ENCODE measurements around the gene STK33. TPM values are rescaled to one million over a fixed set of nuclear protein-coding genes. Genes with fewer than 3 reads are reported as not detected.

Gene STK33
- total and polyA plus RNA-seq, 2 of the 13 experiments (the other 11 are each of a cell fraction or from before 2014, with no cell fraction given) = 2.7 to 12.6 TPM

- DNase-seq (ENCODE audit: low spot score) (no peak), FAIRE-seq (no peak), ATAC-seq (peak; percentile 62)
- CTCF ChIA-PET (ENCODE audit: low intra/inter-chr PET ratio, low total read pairs) = no interaction called here
- in situ Hi-C loops (cut with HindIII; ENCODE audit: extremely low pct_ligation_motif_present, low pct_unique_long_range_greater_than_20kb) = no loop called here
- intact Hi-C loops (cut with micrococcal nuclease; ENCODE audit: unreplicated experiment) = loop anchor here (10.0 kb wide), 1 partner anchor 213 kb away; a partner anchor contains a TSS
- TF ChIP-seq ZNF18 (CRISPR knock-in tag; IDR thresholded peaks at IDR 0.05; ENCODE audit: insufficient replicate concordance) = no peak
- TF ChIP-seq DBP (CRISPR knock-in tag; IDR thresholded peaks at IDR 0.05; ENCODE audit: not compliant biosample characterization) = no peak
- no peak for TF ChIP-seq ZSCAN25 (CRISPR knock-in tag; IDR thresholded peaks at IDR 0.05)
- no peak for TF ChIP-seq SP1 (IDR thresholded peaks at IDR 0.05)
- TF ChIP-seq SP1 (CRISPR knock-in tag; IDR thresholded peaks at IDR 0.05) = no peak
- TF ChIP-seq ZBTB2 (CRISPR knock-in tag; IDR thresholded peaks at IDR 0.05; ENCODE audit: low read depth) = no peak
- TF ChIP-seq HMG20B (CRISPR knock-in tag; conservative IDR thresholded peaks at IDR 0.05) = no peak
- no peak overlapping the region for H3K4me3 ChIP-seq (replicated peaks in 1 of 3; ENCODE audit: insufficient read depth in 1 of 3, low read depth in 2 of 3, low read length in 3 of 3)
- no peaks in the 10 kb centered on the region for H3K9me3 ChIP-seq (ENCODE audit: low read length)
- H3K27me3 ChIP-seq (ENCODE audit: control insufficient read depth in 1 of 2, insufficient read depth in 2 of 2, low read length in 2 of 2) = no peaks in the 10 kb centered on the region; a peak in 1 of 5 replicates
- H2AFZ ChIP-seq (ENCODE audit: low read length) = no peak overlapping the region
- H3K36me3 ChIP-seq (replicated peaks in 1 of 2; ENCODE audit: control insufficient read depth in 1 of 2, insufficient read depth in 2 of 2, low read length in 2 of 2) = no peaks in the 10 kb centered on the region
- no peak overlapping the region for H3K9ac ChIP-seq (ENCODE audit: insufficient read depth, low read depth, low read length)
- no peak overlapping the region for H3K27ac ChIP-seq (ENCODE audit: extremely low read length, insufficient read depth, low read length)
- peaks cover 6% of the 10 kb centered on the region for H3K4me1 ChIP-seq (ENCODE audit: insufficient read depth, low read length)
- POLR2A ChIA-PET = no interaction called here
- no TSS peak for BruUV-seq (replicated peaks)
- H3K79me2 ChIP-seq (ENCODE audit: insufficient read depth, low read length) = no peaks in the 10 kb centered on the region
- H4K20me1 ChIP-seq (ENCODE audit: insufficient read depth, low read length) = no peaks in the 10 kb centered on the region
- H3K4me2 ChIP-seq (ENCODE audit: low read depth, low read length) = no peak overlapping the region
- WGBS (ENCODE audit: low lambda C conversion rate) = 29% methylated on average over 9 of the region's 9 CpGs
Measured at GRCh38 chr11:8601376-8602133, 7.5 kb upstream of the STK33 start.
